Vagina (tissue), 2 donors: ENCODE measurements around the gene CYFIP1.

Experiments used
- POLR2AphosphoS5 ChIP-seq, 2 donors: sonication (generic); formaldehyde crosslinking; IDR thresholded peaks; one replicate each; pipeline ENCODE4 v1.9.0; 2017; ENCODE audit warnings: antibody characterized with exemption in 2 of 2, mild to moderate bottlenecking in 2 of 2, low read depth in 1 of 2; ENCODE audit not compliant: insufficient read depth in 1 of 2
- TF ChIP-seq, protein P1 (sequence below), 3 experiments: fragments of 450-650 bp in 2 of 3; fragments of 200-600 bp in 1 of 3; sonication (generic) in 1 of 3; IDR thresholded peaks; one replicate each; pipeline ENCODE4 v1.5.1; 2017 to 2019; ENCODE audit warnings: antibody characterized with exemption in 3 of 3, mild to moderate bottlenecking in 2 of 3, moderate library complexity in 2 of 3

- no peak for TF ChIP-seq POLR2AphosphoS5 (IDR thresholded peaks at IDR 0.05; ENCODE audit: insufficient read depth in 1 of 2, low read depth in 1 of 2)
- TF ChIP-seq, protein P1, sequence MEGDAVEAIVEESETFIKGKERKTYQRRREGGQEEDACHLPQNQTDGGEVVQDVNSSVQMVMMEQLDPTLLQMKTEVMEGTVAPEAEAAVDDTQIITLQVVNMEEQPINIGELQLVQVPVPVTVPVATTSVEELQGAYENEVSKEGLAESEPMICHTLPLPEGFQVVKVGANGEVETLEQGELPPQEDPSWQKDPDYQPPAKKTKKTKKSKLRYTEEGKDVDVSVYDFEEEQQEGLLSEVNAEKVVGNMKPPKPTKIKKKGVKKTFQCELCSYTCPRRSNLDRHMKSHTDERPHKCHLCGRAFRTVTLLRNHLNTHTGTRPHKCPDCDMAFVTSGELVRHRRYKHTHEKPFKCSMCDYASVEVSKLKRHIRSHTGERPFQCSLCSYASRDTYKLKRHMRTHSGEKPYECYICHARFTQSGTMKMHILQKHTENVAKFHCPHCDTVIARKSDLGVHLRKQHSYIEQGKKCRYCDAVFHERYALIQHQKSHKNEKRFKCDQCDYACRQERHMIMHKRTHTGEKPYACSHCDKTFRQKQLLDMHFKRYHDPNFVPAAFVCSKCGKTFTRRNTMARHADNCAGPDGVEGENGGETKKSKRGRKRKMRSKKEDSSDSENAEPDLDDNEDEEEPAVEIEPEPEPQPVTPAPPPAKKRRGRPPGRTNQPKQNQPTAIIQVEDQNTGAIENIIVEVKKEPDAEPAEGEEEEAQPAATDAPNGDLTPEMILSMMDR (IDR thresholded peaks at IDR 0.05) = no peak
These were observed 91.9 kb downstream of the CYFIP1 start for GRCh38 chr15:22888120-22888859.
